GM19025 (cell line): ENCODE data around the gene F10.
"Not testable (repeated sequence)": the region's sequence is repeated elsewhere in the genome, so short reads cannot be mapped to it uniquely, and the experiment has no call there.

ENCODE experiments used
- ATAC-seq: cut with Tn5 transposase; IDR thresholded peaks from one replicate; pipeline ENCODE4 v1.9.1; 2021; ENCODE audit warnings: mild to moderate bottlenecking, low read depth, moderate library complexity; ENCODE audit not compliant: unreplicated experiment

The F10 gene

GRCh38 chr13:113098162-113098732, 24.4 kb upstream of the F10 start:
- no peak for ATAC-seq

GRCh38 chr13:113099142-113099541, 23.5 kb upstream of the F10 start:
- no peak for ATAC-seq

DNA sequence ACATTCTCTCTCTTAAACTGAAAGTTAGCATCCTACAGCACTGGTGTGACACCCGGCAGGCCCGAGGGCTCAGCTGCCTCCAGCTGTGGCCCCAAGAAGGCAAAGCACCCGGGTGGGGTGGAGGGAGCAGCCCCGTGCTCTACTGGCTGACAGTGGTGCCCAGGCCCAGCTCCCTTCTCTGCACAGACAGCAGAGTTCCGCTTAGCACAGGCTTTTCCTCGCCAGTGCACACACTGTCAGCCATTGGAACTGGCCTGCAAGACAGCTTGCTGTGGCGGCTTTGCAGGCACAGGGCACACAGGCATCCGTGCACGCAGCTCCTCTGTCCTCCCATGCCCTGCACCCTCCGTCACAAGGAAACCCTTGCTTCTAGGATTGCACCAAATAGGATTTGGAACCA, 20.3 kb upstream of the F10 start:
- ATAC-seq = not testable (repeated sequence)

DNA sequence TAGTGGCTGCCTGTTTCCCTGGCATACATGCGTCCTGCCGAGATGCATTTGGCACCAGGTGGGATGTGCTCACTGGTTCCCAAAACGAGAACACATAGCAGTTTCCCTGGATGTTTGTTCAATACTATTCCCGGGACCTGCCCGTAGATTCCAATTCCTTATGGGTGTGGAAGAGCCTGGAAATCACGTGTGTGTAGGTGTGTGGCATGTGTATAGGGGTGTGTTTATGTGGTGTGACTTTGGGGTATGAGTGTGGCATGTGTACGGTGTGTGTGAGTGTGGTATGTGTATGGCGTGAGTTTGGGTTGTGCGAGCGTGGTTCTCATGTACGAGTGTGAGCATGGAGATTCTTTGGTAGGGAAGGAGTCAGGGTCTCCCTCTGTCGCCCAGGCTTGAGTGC, 19.9 kb upstream of the F10 start:
- ATAC-seq = no peak

- ATAC-seq = no peak
Observed at GRCh38 chr13:113103646-113104045, 19.0 kb upstream of the F10 start.

DNA sequence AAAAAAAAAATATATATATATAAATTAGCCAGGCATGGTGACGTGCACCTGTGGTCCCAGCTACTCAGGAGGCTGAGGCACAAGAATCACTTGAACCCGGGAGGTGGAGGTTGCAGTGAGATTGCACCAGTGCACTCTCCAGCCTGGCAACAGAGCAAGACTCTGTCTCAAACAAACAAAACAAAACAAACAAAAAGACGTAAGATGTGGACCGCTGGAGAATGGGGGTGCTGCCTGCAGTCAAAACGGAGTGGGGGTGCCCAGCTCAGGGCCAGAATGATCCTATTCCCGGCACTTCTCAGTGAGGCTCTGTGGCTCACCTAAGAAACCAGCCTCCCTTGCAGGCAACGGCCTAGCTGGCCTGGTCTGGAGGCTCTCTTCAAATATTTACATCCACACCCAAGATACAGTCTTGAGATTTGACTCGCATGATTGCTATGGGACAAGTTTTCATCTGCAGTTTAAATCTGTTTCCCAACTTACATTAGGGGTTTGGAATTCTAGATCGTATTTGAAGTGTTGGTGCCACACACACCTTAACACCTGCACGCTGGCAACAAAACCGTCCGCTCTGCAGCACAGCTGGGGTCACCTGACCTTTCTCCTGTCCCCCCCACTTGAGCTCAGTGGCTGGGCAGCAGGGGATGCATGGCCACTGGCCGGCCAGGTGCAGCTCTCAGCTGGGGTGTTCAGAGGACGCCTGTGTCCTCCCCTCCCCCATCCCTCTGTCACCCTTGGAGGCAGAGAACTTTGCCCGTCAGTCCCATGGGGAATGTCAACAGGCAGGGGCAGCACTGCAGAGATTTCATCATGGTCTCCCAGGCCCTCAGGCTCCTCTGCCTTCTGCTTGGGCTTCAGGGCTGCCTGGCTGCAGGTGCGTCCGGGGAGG, 17.3 kb upstream of the F10 start, which contains the start of gene F7:
Gene F7 (plus strand): TSS at position 760 of the 889 bp plus-strand sequence. CDS start 51 bp downstream, at position 811.
- ATAC-seq = no peak

- ATAC-seq = no peak
Observed at GRCh38 chr13:113105921-113106452, 16.6 kb upstream of the F10 start.

DNA sequence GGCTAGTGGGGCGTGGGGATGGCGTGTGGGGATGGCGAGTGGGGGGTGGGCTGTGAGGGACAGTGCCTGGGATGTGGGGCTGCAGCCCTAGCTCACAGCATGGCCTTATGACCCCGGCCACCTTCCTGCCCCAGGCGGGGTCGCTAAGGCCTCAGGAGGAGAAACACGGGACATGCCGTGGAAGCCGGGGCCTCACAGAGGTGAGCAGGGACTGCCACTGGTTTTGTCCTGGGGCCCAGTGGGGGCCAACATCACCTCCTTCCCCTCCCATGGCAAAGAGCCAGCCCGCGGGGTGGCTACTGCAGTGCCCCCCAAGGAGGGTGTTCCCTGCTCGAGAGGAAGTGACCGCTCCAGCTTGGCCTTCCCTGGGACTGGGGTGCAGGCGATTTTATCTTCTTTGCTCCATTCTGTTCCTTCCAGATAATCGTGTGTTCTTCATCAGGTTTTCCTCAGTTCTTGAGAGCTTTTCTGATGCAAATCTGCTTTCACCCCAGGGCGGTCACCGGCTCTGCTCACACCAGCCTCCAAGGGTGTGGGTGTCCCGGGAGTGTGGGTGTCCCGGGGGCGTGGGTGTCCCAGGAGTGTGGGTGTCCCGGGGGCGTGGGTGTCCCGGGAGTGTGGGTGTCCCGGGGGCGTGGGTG, 15.8 kb upstream of the F10 start:
- ATAC-seq = no peak

- ATAC-seq = not testable (repeated sequence)
Observed at GRCh38 chr13:113108521-113108920, 14.1 kb upstream of the F10 start.

DNA sequence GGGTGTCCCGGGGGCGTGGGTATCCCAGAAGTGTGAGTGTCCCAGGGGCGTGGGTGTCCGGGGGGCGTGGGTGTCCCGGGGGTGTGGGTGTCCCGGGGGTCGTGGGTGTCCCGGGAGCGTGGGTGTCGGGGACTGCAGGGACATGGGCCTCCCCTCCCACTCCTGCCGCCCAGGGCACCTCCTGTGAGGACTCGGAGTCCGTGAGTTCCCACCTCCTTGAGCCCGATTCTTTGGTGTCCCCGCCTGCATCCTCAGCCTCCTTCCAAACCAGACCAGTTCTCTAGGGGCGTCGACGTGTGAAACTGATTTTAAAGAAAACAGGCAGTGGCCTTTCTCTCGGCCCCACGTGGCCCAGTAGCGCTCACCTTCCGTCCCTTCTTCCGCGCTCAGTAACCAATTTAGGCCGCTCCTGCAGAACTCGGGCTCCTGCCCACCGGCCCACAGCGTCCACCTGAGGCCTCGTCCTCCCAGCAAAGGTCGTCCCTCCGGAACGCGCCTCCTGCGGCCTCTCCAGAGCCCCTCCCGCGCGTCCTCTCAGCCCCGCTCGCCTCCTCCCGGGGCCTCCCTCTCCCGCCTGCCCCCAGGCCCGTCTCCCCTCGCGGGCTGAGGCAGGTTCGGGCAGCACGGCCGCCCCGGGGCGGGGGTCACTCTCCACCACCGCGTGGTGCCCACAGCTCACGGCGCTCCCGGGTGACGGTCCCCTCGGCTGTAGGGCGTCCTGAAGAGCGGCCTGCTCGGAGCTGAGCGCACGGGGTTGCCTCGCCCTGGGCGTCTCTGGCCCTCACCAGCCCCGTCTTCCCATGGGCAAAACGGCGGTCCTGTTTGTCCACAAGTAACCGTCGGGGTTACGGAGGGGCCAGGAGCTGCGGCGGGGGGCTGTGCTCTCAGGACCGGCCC, 13.2 kb upstream of the F10 start:
- ATAC-seq = no peak

- no peak for ATAC-seq
Observed at GRCh38 chr13:113110048-113110851, 12.3 kb upstream of the F10 start.

GRCh38 chr13:113110852-113111315, 11.7 kb upstream of the F10 start:
- no peak for ATAC-seq

DNA sequence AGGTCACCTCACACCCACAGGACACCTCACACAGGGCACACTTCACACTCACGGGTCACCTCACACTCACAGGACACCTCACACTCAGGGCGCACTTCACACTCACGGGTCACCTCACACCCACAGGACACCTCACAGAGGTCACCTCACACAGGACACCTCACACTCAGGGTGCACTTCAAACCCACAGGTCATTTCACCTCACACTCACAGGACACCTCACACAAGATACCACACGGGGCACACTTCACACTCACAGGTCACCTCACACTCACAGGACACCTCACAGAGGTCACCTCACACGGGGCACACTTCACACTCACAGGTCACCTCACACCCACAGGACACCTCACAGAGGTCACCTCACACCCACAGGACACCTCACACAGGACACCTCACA, 10.8 kb upstream of the F10 start:
- not testable (repeated sequence) for ATAC-seq

DNA sequence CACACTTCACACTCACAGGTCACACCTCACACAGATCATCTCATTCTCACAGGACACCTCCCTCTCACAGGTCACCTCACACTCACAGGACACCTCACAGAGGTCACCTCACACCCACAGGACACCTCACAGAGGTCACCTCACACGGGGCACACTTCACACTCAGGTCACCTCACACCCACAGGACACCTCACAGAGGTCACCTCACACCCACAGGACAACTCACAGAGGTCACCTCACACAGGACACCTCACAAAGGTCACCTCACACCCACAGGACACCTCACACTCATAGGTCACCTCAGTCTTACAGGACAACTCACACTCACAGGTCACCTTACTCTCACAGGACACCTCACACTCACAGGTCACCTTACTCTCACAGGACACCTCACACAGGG, 10.1 kb upstream of the F10 start:
- ATAC-seq = not testable (repeated sequence)

DNA sequence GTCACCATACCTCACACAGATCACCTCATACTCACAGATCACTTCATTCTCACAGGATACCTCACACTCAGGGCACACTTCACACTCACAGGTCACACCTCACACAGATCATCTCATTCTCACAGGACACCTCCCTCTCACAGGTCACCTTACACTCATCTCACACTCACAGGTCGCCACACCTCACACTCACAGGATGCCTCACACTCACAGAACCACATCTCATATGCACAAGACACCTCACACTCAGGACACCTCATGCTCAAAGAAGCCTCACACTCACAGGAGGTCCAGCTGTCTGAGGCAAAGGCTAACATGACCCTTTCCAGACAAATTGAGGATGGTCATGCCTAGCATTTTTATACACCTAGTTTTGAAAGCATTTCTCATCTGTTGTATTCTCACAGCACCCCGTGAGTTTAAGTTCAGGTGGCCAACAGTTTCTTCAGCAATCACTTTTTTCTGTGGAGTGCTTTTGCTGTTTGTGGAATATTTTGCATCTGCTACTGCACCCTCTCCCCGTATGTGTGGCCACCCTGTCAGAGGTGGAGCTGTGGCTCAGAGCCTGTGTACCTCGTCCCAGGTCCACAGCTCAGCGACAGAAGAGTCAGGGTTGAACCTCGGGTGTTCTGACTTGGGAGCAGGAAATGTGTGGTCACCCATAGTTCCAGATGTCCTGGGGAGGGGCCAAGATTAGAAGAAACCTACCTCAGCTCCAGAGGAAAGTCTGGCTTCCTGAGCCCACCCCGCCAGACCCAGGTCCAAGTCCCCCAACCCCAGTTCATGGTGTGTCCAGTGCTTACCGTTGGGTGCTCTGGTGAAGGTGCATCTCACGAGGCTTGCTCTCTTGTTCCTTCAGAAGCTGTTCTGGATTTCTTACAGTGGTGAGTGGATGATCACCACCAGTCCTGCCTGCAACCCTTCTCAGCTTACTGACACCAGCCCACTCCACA, 9.4 kb upstream of the F10 start:
- no peak for ATAC-seq

DNA sequence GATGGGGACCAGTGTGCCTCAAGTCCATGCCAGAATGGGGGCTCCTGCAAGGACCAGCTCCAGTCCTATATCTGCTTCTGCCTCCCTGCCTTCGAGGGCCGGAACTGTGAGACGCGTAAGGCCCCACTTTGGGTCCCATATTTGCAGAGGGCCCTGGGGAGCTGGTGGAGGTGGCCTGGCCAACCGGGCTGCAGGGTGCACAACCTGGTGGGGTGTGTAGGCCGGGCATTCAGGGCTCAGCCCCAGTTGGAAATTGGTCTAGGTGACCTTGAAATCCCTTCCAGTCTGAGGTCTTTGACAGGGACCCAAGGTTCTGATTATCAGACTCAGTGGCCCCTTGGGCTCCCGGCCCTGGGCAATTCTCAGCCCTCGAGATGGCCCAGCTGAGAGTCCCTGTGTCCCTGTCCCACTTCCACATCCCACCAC, 8.7 kb upstream of the F10 start:
- ATAC-seq = no peak

DNA sequence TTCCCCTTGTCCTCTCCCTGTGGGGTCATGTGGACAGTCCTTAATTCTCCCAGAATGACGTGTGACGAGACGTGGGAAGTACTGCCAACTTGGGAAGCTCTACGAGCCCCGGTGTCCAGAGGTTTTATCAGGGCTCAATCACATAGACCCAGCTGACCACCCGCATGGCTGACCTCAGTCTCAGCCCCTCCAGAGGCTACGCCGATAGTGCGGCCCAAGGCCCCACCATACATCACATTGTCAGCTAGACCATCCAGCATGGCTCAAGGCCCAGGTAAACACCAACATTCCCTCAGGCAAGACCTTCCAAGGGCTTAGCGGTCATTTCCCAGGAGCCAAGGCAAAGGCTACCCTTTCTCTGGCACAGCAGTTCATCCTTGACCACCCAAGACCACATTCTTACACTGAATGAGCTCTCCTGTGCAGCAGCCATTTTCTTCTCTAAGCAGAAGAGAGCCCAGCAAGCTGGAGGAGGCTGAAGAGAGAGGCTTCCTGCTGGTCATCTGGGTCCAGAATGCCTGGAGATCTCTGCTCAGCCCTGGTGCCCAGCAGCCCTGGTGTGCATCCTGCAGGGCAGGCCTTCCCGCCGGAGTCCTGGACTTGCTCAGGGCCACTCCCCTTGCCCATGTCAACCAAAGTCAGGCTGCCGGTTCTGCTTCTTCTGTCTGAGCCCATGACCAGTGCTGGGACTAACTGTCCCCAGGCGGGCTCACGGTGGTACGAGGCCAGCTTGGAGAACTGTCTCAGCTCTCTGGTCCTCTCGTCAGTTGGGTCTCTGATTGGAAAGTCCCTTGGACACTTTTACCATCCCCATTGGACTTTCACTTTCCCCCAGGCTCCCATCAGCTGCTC, 7.9 kb upstream of the F10 start:
- ATAC-seq = no peak
